ENCODE data around the gene ADCK2.
"Not testable (repeated sequence)": the region's sequence is repeated elsewhere in the genome, so short reads cannot be mapped to it uniquely, and the experiment has no call there.

ADCK2 gene

GRCh38 chr7:140734096-140734495, 61.4 kb downstream of the ADCK2 start:
- Histone ChIP-seq H3K4me1 (ENCODE audit: control insufficient read depth, insufficient read depth, low read length, poor library complexity, severe bottlenecking) (no peaks in the 10 kb centered on the region), H3K36me3 (ENCODE audit: control insufficient read depth, insufficient read depth, low read length) (peaks cover 10% of the 10 kb centered on the region), H3K27ac (ENCODE audit: insufficient read depth, low read length, poor library complexity, severe bottlenecking) (no peak overlapping the region), H3K9me3 (ENCODE audit: control insufficient read depth, low read length) (no peaks in the 10 kb centered on the region), H3K27me3 (replicated peaks; ENCODE audit: control insufficient read depth, insufficient read depth, low read length, poor library complexity, severe bottlenecking) (no peaks in the 10 kb centered on the region), H3K4me3 (ENCODE audit: insufficient read depth, low read depth, low read length, poor library complexity, severe bottlenecking) (no peak overlapping the region)
- no peak for DNase-seq

GRCh38 chr7:140734729-140735128, 62.0 kb downstream of the ADCK2 start:
- Histone ChIP-seq H3K4me3 (ENCODE audit: insufficient read depth, low read depth, low read length, poor library complexity, severe bottlenecking) (no peak overlapping the region), H3K9me3 (ENCODE audit: control insufficient read depth, low read length) (no peaks in the 10 kb centered on the region), H3K27ac (ENCODE audit: insufficient read depth, low read length, poor library complexity, severe bottlenecking) (no peak overlapping the region), H3K36me3 (ENCODE audit: control insufficient read depth, insufficient read depth, low read length) (peaks cover 14% of the 10 kb centered on the region), H3K27me3 (replicated peaks; ENCODE audit: control insufficient read depth, insufficient read depth, low read length, poor library complexity, severe bottlenecking) (no peaks in the 10 kb centered on the region), H3K4me1 (ENCODE audit: control insufficient read depth, insufficient read depth, low read length, poor library complexity, severe bottlenecking) (no peaks in the 10 kb centered on the region)
- no peak for DNase-seq

- Histone ChIP-seq H3K4me1 (ENCODE audit: control insufficient read depth, insufficient read depth, low read length, poor library complexity, severe bottlenecking) (no peaks in the 10 kb centered on the region), H3K27me3 (replicated peaks; ENCODE audit: control insufficient read depth, insufficient read depth, low read length, poor library complexity, severe bottlenecking) (no peaks in the 10 kb centered on the region), H3K4me3 (ENCODE audit: insufficient read depth, low read depth, low read length, poor library complexity, severe bottlenecking) (no peak overlapping the region), H3K9me3 (ENCODE audit: control insufficient read depth, low read length) (no peaks in the 10 kb centered on the region), H3K36me3 (ENCODE audit: control insufficient read depth, insufficient read depth, low read length) (peaks cover 16% of the 10 kb centered on the region), H3K27ac (ENCODE audit: insufficient read depth, low read length, poor library complexity, severe bottlenecking) (no peak overlapping the region)
- no peak for DNase-seq
Observed at GRCh38 chr7:140738280-140738679, 65.5 kb downstream of the ADCK2 start.

GRCh38 chr7:140743255-140743654, 70.5 kb downstream of the ADCK2 start:
- H3K4me3 ChIP-seq (ENCODE audit: insufficient read depth, low read depth, low read length, poor library complexity, severe bottlenecking); DNase-seq; H3K9me3 ChIP-seq (ENCODE audit: control insufficient read depth, low read length): not testable (repeated sequence)

GRCh38 chr7:140744005-140744404, 71.3 kb downstream of the ADCK2 start:
- H3K27me3 ChIP-seq (replicated peaks; ENCODE audit: control insufficient read depth, insufficient read depth, low read length, poor library complexity, severe bottlenecking): no peaks in the 10 kb centered on the region
- no peak overlapping the region for H3K27ac ChIP-seq (ENCODE audit: insufficient read depth, low read length, poor library complexity, severe bottlenecking)
- peaks cover 6% of the 10 kb centered on the region for H3K36me3 ChIP-seq (ENCODE audit: control insufficient read depth, insufficient read depth, low read length)
- H3K4me1 ChIP-seq (ENCODE audit: control insufficient read depth, insufficient read depth, low read length, poor library complexity, severe bottlenecking): no peaks in the 10 kb centered on the region
- DNase-seq: no peak
- no peaks in the 10 kb centered on the region for H3K9me3 ChIP-seq (ENCODE audit: control insufficient read depth, low read length)
- no peak overlapping the region for H3K4me3 ChIP-seq (ENCODE audit: insufficient read depth, low read depth, low read length, poor library complexity, severe bottlenecking)

More at GRCh38 chr7:140743255-140743654, 70.5 kb downstream of the ADCK2 start:
- not testable (repeated sequence) for H3K27me3 ChIP-seq (replicated peaks; ENCODE audit: control insufficient read depth, insufficient read depth, low read length, poor library complexity, severe bottlenecking); H3K36me3 ChIP-seq (ENCODE audit: control insufficient read depth, insufficient read depth, low read length); H3K27ac ChIP-seq (ENCODE audit: insufficient read depth, low read length, poor library complexity, severe bottlenecking); H3K4me1 ChIP-seq (ENCODE audit: control insufficient read depth, insufficient read depth, low read length, poor library complexity, severe bottlenecking)
